NOMO-1 treated with DMSO at 0.1 percent for 48 hours (cell line): ENCODE measurements around the gene CIT.
A peak's percentile ranks its signal among the peaks of the same experiment; 100 is the strongest.

Source experiments
- DNase-seq: peaks from one replicate; lab custom pipeline; 2025; ENCODE audit not compliant: unreplicated experiment; lab: John Stamatoyannopoulos, UW

Gene CIT

DNA sequence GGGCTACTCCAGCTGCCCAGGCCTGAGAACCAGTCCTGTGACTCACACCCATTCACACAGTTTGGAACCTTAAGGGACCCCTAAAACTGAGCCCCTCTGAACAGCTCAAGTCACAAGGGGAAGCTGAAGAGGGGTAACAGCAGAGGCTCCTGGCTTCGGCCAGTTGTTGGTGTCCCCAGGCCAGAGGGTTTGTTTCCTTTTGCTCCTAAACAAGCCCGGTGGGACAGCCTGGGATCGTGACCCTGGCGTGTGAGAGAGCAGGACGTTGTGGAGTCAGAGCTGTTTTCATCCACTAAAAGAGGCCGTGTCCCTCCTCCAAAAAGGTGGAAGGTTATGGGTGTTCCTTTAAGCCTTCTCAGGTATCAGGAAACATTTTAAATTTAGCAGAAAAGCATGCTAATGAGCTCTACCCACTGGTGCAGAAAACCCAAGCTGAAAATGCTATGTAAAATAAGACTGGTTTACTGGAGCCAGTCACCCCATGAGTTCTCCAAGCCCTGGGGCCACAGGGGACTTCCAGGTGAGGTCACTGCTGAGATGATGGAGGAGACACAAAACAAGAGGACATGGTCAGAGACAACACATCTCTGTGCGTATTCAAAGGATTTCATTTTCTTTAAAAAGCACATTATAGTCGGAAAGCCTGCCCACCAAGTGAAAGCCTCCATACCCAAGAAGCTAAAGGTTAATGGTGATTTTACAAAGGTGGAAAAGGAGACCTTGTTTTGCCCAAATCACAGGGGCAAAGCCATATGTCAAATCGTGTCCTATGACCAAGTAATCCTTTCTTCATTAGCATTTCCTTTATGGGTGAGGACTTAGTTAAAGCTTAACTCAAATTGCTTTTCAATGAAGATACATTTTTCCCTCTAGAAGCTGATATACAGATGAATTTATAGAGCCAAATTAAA lies 195.1 kb downstream of the CIT start:
- no peak for DNase-seq

DNA sequence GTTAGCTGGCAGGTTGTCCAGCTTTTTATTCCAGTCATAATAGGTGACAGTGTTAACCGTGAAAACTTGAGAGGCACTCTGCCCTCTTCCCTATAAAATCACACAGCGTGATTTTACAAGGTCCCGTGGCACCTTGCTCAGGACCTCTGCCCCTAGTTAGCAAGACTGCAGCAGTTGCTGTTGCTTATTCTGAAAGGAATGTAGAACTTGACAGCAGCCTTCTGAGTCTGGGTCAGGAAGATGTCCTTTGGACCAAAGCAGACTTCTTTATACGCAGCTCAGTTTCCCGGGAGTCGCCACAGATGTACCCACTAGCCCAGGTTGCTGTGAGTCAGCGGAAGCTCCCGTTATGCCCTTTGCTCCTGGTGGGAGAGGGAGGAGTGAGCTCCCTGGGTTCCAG lies 196.0 kb downstream of the CIT start:
- no peak for DNase-seq

DNA sequence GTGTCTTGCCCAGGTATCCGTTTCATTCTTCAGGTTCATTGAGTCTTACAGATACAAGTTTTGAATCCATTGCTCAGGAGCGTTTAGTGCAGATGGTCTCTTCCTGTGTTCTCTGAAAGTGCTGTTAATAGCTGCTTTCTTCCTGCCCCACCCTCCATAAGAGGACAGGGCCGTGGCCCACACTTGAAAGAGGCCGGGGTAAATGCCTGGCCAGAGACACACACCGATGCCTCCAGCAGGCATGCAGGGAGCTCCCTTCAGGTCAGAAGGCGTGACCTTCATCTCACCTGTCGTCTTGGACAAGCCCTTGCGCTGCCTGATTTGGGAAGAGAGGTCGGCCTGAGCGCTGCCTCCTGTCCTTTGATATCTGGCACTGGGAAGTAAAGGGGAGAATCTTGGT lies 197.6 kb downstream of the CIT start:
- DNase-seq, result no peak

DNA sequence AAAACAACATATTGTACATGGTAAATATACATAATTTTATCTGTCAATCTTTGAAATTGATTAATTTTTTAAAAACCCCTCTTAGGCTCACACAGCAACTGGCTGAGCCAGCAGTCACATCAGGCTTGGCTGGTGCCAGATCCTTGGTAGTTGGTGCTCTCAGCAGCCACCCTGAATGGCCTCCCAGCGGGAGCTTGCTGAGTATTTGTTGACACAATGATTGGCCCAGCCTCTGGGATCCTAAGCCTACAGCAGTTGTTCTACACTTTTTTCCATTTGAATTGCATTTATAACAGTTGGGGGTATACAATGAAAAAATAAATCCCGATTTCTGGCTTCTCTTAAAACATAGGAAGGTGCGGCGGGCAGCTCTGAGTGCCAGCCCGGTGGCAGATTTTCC lies 198.0 kb downstream of the CIT start:
- DNase-seq, result no peak

DNA sequence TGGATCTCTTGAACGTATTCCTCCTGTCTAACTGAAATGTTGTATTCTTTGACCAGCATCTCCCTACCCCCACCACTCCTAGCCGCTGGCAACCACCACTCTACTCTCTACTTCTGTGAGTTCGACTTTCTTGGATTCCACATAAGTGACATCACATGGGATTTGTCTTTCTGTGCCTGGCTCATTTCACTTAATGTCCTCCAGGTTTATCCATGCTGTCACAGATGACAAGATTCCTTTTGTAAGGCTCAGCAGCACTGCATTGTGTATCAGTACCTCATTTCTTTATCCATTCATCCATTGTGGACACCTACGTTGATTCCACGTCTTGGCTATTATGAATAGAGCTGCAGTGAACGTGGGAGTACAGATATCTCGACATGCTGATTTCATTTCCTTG lies 198.7 kb downstream of the CIT start:
- no peak for DNase-seq

DNA sequence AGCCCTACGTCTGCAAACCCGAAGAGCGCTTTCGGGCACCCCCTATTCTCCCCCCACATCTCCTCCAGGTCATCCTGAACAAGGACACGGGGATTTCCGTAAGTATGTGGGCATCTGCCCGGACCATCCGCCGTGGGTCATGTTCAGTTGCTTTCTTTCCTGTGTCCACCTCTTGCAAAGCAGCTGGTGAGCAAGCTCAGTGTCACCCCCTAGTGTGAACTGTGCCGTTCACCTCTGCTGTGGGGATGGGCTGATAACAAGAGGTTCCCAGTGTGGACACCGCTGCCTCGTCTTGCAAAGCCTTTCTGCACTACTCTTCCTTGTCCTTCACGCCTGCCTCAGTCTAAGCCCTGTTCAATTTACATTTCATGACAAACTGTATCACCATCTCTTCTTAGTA lies 200.5 kb downstream of the CIT start:
- no peak for DNase-seq

DNA sequence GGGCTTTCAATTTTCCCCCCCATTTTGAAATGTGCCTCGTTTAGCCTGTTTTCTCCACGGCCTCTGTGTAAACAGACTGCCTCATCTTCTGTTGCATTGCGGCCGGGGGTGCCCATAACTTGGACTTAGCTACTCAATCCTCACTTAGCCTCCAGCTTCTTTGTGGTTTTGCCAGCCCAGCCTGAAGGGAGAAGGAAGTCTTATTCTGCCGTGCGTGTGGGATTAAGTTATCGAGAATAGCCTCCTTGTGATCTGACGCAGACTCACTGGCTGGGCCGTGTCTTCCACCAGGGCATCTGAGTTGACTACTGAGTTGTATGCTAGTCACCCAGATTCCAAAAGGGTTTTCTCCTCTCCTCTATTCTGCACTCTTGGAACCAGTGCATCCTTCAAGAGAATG lies 201.1 kb downstream of the CIT start:
- no peak for DNase-seq

DNA sequence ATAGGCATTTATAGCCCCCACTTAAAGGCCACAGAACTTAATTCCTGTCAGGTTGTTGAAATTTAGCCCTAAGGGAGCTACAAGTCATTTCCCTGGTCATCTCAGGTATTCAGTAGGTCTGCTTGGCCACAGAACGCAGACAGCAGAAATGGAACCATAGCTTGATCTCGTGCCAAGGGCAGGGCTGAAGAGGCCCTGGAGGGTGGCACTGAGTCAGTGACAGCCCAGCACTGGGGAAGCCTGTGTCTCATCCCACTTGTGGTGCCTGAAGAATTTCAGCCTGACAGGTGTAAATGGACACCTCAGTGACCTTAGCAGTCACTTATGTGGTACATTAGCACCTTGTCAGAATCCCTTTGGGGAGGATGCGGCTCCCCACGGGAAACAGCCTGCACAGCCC lies 202.6 kb downstream of the CIT start:
- DNase-seq, result no peak

DNA sequence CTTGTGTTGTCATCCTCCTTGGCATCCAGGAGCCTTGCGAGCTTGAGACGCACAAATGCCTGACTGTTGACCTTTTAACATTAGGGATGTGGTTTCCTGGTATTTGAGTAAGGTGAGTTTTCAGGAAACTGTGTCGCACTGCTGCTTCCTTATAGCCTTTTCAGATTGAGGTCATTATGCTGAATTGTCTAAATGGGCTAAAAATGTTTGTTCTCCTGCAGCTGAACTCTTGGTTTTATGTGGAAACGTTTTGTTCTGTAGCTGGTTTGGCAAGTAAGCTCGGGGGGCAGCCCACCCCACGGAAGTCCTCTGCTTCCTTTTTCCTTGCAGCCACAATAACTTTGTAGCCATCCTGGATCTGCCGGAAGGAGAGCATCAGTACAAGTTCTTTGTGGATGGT lies 203.5 kb downstream of the CIT start:
- no peak for DNase-seq

DNA sequence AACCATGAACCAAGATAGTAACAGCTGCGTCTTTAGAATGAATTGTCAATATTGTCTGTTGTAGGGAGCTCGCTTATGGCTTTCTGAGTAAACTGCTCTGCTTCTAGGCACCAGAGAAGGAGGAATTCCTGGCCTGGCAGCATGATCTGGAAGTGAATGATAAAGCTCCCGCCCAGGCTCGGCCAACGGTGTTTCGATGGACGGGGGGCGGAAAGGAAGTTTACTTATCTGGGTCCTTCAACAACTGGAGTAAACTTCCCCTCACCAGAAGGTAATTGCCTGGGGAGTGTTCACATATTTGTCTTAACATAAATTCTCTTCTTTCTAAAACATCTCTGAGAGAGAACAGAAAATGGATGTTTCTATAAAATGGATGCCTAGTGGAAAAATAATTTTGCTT lies 204.9 kb downstream of the CIT start:
- no peak for DNase-seq

DNA sequence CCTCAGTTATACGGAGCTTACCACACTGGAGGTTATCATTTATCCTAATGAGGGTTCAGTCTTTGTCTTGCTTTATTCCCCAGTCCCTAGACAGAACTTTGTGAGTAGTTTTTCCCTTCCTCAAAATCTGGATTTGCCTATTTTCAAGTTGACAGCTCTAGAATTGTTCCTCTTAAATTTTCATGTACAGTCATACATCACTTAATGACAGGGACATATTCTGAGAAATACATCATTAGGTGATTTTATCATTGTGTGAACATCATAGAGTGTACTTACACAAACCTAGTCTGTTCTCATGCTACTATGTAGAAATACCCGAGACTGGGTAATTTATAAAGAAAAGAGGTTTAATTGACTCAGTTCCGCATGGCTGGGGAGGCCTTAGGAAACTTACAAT lies 206.1 kb downstream of the CIT start:
- no peak for DNase-seq

DNA sequence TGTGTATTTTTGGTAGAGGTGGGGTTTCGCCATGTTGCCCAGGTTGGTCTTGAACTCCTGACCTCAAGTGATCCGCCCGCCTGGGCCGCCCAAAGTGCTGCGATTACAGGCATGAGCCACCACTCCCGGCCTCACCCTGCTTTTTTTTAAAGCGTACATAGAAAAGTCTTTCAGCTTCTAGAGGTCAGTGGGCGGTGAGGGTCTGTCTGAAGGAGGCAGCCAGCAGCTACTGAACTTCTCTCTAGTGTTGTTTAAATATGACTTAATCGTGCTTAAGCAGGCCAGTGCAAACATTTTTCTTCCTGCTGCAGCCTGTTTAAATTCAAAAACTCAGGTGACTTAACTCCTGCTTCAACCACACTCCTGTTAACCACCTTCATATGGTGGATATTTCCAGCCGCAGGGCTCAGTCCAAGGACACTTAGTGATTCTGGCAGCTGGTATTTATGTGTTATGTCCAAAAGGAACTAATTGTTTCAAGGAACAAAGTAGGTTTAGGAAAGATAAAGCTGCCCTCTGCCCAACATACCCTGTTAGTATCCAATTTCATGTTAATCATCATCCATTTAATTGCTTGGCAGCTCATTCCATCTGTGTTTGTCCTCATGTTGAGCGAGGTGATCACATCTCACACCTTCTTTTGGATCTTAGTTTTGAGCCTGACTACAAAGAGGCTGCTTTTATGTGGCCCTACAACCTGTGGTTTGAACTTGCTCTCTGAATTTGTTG lies 207.2 kb downstream of the CIT start:
- DNase-seq, result no peak

DNA sequence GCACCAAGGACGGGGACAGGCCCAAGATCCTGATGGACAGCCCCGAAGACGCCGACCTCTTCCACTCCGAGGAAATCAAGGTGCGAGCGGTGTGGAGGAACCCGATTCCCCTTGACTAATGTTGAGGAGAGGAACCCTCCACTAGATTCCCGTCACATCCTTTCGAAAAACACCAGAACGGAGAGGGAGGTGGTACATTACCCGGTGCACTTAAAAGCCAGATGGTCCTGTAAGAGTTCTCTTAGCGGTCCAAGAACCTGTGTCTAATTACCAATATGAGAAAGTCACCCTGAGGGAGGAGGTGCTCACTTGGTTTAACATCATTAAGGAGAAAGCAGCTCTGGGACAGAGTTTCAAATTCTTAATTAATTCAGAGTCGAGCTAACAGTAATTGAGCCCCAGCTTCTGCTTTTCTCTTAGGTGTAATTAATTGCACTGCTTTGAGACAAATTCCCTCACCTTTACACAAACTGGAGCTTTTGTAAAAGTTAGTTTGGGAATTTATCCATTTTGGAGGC lies 208.7 kb downstream of the CIT start:
- peak; percentile 11 for DNase-seq

DNA sequence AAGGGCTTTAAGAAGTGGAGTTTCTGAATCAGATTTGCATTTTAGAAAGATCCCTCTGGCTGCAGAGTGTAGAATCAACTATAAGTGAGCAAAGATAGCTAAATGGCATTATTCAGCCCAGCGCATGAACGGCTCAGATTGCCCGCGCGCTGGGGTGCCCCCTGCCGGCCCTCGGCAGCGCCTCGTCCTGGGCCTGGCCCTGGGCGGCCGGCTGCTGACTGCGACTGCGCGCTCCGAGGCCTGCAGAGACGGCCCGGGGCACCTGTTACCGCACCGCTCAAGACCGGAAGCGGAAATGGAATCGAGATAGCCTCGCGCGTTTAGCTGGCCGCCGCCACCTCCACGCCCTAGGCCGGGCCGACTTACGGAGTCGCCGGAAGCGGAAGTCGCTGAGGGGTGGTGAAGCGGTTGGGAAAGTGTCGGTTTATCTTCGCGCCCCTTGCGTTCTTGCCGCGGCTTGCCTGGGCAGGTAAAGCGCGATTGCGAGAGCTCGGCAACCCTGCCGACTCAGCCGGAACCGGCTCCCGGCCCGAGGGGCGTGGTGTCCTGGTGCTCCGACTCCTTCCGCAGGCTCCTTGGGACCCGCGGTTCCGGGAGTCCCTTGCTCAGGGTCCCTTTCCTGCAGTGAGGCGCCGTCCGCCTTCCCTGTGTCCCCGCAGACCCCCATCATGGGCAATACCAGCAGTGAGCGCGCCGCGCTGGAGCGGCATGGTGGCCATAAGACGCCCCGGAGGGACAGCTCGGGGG lies 209.4 kb downstream of the CIT start, which contains the start of gene PRKAB1:
Gene PRKAB1 (plus strand): TSS at position 557 of the 747 bp plus-strand sequence. CDS start 112 bp downstream, at position 669.
- peak; percentile 98 for DNase-seq

DNA sequence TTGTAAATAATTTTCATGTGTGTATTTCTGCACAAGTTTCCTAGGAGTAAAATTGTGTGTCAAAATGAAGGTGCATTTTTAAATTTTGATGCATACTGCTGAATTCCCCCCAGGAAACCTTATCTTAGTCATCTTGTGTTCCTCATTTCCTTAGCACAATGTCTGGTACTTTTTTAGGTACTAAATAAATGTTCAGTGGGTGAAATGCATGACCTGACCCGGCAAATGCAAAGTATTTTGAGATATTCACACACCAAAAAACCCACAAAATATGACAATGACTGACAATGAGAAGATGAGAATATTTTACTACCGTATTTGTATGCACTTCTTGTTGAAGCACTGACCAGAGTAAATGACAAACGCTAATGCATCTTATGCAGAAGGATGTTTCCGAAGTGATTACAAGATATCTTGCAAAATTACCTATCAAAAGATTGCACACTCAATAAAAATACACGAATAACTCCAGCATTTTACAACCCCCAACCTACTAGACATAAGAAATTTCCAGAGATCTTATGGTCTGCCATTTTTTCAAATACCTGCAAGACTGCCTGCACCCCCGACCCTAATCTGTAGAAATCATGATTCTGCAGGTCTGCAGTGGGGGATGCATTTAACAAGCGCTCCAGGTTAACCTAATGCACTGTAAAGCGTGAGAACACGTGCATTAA lies 210.1 kb downstream of the CIT start:
- peak; percentile 26 for DNase-seq

DNA sequence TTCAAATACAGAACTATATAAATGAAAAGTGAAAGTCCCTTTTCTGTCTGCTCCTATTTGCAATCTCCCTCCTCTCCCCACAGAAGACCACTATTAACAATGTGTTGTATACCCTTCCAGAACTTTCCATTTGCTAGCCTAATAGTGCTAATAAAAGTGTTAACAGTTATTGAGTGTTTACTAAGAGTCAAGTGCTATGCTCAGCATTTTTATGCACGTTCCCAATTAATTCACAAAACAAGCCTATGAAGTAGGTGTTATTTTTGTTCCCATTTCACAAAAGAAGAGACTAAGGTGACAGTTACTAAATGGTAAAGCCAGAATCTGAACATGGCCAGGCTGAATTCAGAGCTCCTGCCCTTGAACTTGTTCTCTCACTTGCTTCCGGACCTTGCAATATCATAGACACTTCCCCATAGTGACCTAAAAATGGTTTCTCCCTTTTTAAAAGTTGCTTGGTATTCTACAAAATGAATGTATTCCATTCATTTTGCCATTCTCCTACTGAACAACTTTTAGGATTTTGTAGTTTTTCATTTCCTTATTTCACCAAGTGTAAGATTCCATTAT lies 210.8 kb downstream of the CIT start:
- DNase-seq, result peak; percentile 62

DNA sequence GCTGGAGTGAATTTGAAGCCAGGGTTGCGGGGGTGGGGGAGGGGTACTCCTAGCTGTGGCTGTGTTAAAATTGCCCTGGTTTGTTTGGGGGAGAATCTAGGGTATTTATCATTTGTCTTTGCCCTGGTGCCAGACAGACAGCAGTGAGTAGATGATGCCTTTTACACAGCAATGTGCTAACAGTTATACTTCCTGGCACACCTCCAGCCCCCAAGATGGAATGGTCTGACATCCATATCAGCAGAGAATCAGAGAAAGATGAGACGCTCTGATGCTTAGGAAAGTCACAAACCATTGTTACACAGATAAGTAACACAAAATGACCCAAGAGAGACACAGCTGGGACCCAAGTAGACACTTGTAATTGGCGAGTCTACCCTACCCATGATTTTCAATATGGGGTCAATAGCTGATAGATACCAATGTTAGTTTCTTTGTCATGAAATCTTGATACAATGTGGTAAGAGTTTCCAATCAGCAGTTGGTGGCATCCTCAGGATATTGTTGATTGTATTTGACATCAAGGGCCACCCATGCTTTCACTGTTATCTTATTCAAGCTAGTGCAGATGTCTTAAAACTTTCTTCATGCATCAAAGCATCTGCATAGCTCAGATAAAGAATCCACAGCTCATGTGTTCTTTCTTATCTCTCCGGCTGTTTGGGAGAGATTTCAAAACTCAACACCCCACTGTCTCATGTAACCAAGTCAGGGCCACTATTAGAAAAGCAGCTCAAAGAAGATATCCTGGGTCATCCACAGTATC lies 211.8 kb downstream of the CIT start:
- DNase-seq, result no peak

DNA sequence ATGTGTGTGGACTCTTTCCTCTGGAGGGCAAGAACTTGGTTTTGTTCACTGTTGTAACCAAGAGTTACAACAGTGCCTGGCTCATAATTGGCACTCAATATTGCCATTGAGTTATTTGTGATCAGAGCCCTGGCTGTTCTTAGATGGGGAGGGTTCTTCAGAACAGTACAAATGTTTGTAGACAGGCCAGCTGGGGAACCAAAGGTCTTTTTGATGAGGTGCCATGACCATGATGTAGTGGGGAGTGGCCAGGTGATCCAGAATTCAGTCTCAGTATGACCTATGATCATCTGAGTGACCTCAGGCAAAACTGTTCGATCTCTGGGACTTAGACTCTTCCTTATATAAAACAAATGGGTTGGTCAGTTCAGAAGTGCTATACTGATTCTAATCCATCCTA lies 212.5 kb downstream of the CIT start:
- no peak for DNase-seq

DNA sequence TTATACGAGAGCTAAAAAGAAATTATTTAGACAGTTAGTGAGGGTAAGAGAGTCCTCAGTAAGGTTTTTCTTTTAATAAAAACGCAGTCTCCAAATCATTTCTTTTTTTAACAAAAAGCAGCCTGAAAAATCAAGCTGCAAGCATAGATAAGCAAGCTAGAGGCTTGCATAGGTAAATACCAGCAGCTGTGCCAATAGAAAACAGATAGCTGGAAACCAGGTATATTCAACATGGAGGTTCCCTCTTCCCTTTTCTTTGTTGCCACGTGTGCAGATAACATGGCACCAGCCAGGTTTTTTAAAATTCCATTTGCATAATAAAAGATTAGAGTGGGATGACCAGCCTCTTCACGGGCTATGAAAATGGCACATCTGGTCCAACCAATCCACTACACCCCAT lies 215.2 kb downstream of the CIT start:
- DNase-seq, result no peak

DNA sequence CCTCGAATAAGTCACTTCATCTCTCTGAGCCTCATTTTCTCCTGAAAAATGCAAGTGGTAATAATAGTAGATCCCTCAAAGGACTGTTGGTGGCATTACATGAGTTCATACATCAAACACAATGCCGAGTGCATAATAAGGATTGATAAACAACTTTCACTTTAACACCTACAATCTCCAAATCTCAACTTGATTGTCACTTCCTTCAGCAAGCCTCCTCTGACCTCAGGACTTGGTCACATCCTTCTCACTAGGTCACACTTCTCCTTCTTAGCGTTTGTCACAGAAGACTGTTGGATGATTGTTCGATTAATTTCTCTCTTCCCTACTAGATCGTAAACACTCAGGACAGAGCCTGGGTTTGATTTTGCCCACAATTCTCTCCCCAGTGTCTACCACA lies 217.0 kb downstream of the CIT start:
- peak; percentile 64 for DNase-seq
